ENCODE measurements around the gene ATG4D.

DNA sequence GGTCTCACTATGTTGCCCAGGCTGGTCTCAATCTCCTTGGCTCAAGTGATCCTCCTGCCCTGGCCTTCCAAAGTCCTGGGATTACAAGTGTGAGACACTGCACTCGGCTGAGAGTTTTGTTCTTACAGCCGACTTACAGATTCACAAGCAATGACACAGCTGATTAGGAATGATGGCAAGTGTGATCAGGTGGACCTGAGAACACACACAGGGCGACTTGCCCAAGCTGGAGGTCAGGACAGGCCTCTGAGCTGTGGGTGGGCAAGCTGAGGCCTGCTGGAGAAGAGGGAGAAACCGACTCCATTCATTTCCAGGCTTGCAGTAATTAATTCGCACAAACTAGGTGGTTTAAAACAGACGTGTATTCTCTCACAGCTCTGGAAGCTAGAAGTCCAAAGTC is 8.1 kb upstream of the ATG4D start:
- TF ChIP-seq, protein P1, sequence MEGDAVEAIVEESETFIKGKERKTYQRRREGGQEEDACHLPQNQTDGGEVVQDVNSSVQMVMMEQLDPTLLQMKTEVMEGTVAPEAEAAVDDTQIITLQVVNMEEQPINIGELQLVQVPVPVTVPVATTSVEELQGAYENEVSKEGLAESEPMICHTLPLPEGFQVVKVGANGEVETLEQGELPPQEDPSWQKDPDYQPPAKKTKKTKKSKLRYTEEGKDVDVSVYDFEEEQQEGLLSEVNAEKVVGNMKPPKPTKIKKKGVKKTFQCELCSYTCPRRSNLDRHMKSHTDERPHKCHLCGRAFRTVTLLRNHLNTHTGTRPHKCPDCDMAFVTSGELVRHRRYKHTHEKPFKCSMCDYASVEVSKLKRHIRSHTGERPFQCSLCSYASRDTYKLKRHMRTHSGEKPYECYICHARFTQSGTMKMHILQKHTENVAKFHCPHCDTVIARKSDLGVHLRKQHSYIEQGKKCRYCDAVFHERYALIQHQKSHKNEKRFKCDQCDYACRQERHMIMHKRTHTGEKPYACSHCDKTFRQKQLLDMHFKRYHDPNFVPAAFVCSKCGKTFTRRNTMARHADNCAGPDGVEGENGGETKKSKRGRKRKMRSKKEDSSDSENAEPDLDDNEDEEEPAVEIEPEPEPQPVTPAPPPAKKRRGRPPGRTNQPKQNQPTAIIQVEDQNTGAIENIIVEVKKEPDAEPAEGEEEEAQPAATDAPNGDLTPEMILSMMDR (IDR thresholded peaks at IDR 0.05): no peak
- no peak for TF ChIP-seq POLR2A (IDR thresholded peaks at IDR 0.05)
